Osteoblast (primary cell): ENCODE results near the gene REXO5. TPM values are rescaled to one million over a fixed set of nuclear protein-coding genes. Genes with fewer than 3 reads are reported as not detected.

ENCODE experiments used
- DNase-seq: peaks from one replicate; pipeline ENCODE4 v3.0.0; 2011; ENCODE audit warnings: low spot score, mixed read lengths; ENCODE audit not compliant: insufficient read length; ENCODE audit errors: missing footprints
- H2AFZ ChIP-seq: 2 replicates; pipeline ENCODE4 v1.6.0; 2011; ENCODE audit warnings: mild to moderate bottlenecking, low read length
- H3K27ac ChIP-seq: 2 replicates; pipeline ENCODE4 v1.5.1; 2011; ENCODE audit warnings: mild to moderate bottlenecking, low read depth, low read length, moderate library complexity
- H3K27me3 ChIP-seq: 2 replicates; pipeline ENCODE4 v1.6.0; 2012; ENCODE audit warnings: mild to moderate bottlenecking, control low read depth, inconsistent platforms, low read length, moderate library complexity; ENCODE audit not compliant: insufficient read depth
- H3K36me3 ChIP-seq: 2 replicates; pipeline ENCODE4 v1.5.1; 2011; ENCODE audit warnings: mild to moderate bottlenecking, low read length, control low read depth, moderate library complexity; ENCODE audit not compliant: insufficient read depth
- H3K4me1 ChIP-seq: 2 replicates; pipeline ENCODE4 v1.5.1; 2011; ENCODE audit warnings: mild to moderate bottlenecking, low read length, control low read depth, moderate library complexity; ENCODE audit not compliant: insufficient read depth
- H3K4me2 ChIP-seq: 2 replicates; pipeline ENCODE4 v1.6.0; 2011; ENCODE audit warnings: mild to moderate bottlenecking, low read length; ENCODE audit not compliant: insufficient read depth
- H3K4me3 ChIP-seq: fragments of 200-600 bp; sonication (generic); 3 replicates; pipeline ENCODE4 v1.5.1; 2012; ENCODE audit warnings: mild to moderate bottlenecking, low read length, inconsistent platforms; ENCODE audit not compliant: insufficient read depth
- H3K79me2 ChIP-seq: 2 replicates; pipeline ENCODE4 v1.6.0; 2012; ENCODE audit warnings: mild to moderate bottlenecking, low read length, control low read depth, inconsistent platforms; ENCODE audit not compliant: insufficient read depth
- H3K9me3 ChIP-seq: 2 replicates; pipeline ENCODE4 v1.5.1; 2011; ENCODE audit warnings: low read depth, low read length, control low read depth
- H4K20me1 ChIP-seq: 2 replicates; pipeline ENCODE4 v1.6.0; 2012; ENCODE audit warnings: mild to moderate bottlenecking, low read length, control low read depth; ENCODE audit not compliant: insufficient read depth
- CTCF ChIP-seq: IDR thresholded peaks from 2 replicates; pipeline ENCODE4 v1.5.1; 2011; ENCODE audit warnings: mild to moderate bottlenecking, low read depth, low read length, moderate library complexity; ENCODE audit errors: extremely low read depth
- total RNA-seq: library from RNA; depleted of rRNA; stranded (reverse); fragments of >200 nt; gene quantifications from 2 replicates; pipeline ENCODE4 v1.2.3, GENCODE V29; 2012

Gene REXO5
- total RNA-seq, 1 donor = 3.6 TPM

GRCh38 chr16:20873331-20873730, 67.0 kb downstream of the REXO5 start:
- no peaks in the 10 kb centered on the region for H3K9me3 ChIP-seq
- no peak for DNase-seq
- no peak overlapping the region for H3K4me2 ChIP-seq
- TF ChIP-seq CTCF = no peak
- no peaks in the 10 kb centered on the region for H3K27me3 ChIP-seq
- peak overlapping the region; percentile 26 for H3K27ac ChIP-seq
- peaks cover 46% of the 10 kb centered on the region for H3K4me1 ChIP-seq
- peaks cover 8% of the 10 kb centered on the region for H3K36me3 ChIP-seq
- peaks cover 98% of the 10 kb centered on the region for H3K79me2 ChIP-seq
- no peak overlapping the region for H2AFZ ChIP-seq
- H4K20me1 ChIP-seq = peaks cover 77% of the 10 kb centered on the region
- H3K4me3 ChIP-seq = no peak overlapping the region

DNA sequence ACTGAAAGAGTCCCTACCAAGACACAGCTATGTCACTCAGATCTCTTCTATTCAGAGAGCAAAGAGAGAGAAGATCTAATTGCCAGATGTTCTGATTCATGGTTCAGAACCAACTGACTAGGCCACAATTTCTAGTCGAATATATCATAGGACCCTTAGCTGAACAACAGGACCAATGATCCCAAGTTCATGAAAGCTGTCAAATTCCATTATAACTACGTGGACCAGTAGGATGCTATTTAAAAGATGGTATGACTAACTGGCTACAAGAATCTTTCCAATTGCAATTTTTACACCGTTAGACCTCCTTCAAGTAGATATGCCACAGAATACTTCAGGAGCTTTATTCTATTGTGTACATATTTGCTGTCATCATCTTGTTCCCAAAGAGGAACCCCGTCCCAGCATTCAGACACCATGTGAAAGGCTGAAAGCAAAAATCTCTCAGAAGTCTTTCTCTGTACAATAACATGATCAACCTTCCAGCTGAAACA, 67.8 kb downstream of the REXO5 start:
- no peaks in the 10 kb centered on the region for H3K9me3 ChIP-seq
- peak overlapping the region; percentile 26 for H3K27ac ChIP-seq
- DNase-seq = no peak
- peaks cover 46% of the 10 kb centered on the region for H3K4me1 ChIP-seq
- no peaks in the 10 kb centered on the region for H3K27me3 ChIP-seq
- no peak overlapping the region for H3K4me2 ChIP-seq
- no peak overlapping the region for H3K4me3 ChIP-seq
- H2AFZ ChIP-seq = no peak overlapping the region
- peaks cover 77% of the 10 kb centered on the region for H4K20me1 ChIP-seq
- H3K79me2 ChIP-seq = peaks cover 98% of the 10 kb centered on the region
- TF ChIP-seq CTCF = no peak
- peaks cover 14% of the 10 kb centered on the region for H3K36me3 ChIP-seq

DNA sequence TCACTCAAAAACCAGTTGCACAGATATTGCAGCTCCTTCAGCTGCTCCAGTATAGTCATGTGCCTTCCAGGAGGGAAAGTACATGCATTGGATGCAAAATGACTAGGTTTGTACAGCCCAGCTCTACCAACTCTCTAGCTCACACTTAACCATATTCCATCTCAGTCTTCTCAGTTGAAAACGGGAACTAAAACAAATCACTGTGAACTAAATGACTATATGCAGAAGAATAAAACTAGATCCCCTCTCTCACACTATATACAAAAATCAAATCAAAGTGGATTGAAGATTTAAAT, 69.0 kb downstream of the REXO5 start:
- H3K4me2 ChIP-seq = no peak overlapping the region
- H3K9me3 ChIP-seq = no peaks in the 10 kb centered on the region
- H3K4me1 ChIP-seq = peaks cover 55% of the 10 kb centered on the region
- no peak for DNase-seq
- H3K4me3 ChIP-seq = no peak overlapping the region
- H3K27ac ChIP-seq = no peak overlapping the region
- H3K36me3 ChIP-seq = peaks cover 14% of the 10 kb centered on the region
- H3K79me2 ChIP-seq = peaks cover 99% of the 10 kb centered on the region
- H4K20me1 ChIP-seq = peaks cover 79% of the 10 kb centered on the region
- H2AFZ ChIP-seq = no peak overlapping the region
- no peaks in the 10 kb centered on the region for H3K27me3 ChIP-seq
- TF ChIP-seq CTCF = no peak

DNA sequence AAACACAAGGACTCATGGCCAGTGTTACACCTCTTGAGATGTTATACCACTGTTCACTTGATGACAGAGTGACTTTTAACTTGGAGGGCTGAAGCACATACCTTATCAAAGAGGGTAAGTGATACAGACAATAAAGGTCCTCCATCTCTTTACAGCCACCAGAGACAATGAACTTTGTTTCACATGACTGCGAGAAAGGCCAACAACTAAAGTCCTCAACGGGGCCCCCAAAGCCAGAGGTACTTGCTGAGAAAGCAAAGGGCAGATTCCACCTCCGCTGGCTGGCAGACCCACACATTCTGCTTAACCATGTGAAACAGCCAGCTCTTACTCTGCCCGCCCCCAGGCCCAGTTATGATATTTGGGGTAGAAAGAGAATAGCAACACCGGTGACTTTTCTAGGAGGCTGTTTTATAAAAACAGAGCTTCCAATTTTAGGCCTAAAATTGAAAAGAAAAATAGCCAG, 72.4 kb downstream of the REXO5 start:
- Histone ChIP-seq H3K79me2 (peaks cover 96% of the 10 kb centered on the region), H3K4me1 (peaks cover 53% of the 10 kb centered on the region), H4K20me1 (peaks cover 65% of the 10 kb centered on the region), H3K4me2 (peak overlapping the region; percentile 66), H2AFZ (no peak overlapping the region), H3K4me3 (peak overlapping the region; percentile 13), H3K36me3 (peaks cover 14% of the 10 kb centered on the region), H3K27me3 (no peaks in the 10 kb centered on the region), H3K27ac (peak overlapping the region; percentile 70), H3K9me3 (no peaks in the 10 kb centered on the region)
- no peak for DNase-seq
- no peak for TF ChIP-seq CTCF
